Skeletal muscle satellite cell (primary cell): ENCODE results near the gene HACD2.
"Not testable (repeated sequence)": the region's sequence is repeated elsewhere in the genome, so short reads cannot be mapped to it uniquely, and the experiment has no call there.

Source experiments
- H3K27me3 ChIP-seq: 2 replicates; pipeline ENCODE4 v1.7.0; 2013; ENCODE audit warnings: low read length; ENCODE audit not compliant: control insufficient read depth, insufficient read depth
- H3K36me3 ChIP-seq: 2 replicates; pipeline ENCODE4 v1.7.0; 2013; ENCODE audit warnings: mild to moderate bottlenecking, control low read depth, low read length; ENCODE audit not compliant: insufficient read depth
- H3K4me1 ChIP-seq: 2 replicates; pipeline ENCODE4 v1.7.0; 2013; ENCODE audit warnings: low read length; ENCODE audit not compliant: control insufficient read depth, insufficient read depth
- H3K4me2 ChIP-seq: 2 replicates; pipeline ENCODE4 v1.7.0; 2013; ENCODE audit warnings: mild to moderate bottlenecking, low read length
- H3K4me3 ChIP-seq: 2 replicates; pipeline ENCODE4 v1.7.0; 2013; ENCODE audit warnings: low read length
- H3K9ac ChIP-seq: 2 replicates; pipeline ENCODE4 v1.7.0; 2013; ENCODE audit warnings: mild to moderate bottlenecking, low read depth, low read length, moderate library complexity
- H3K9me3 ChIP-seq: replicated peaks from 2 replicates; pipeline ENCODE4 v1.7.0; 2013; ENCODE audit warnings: mild to moderate bottlenecking, control low read depth, low read length

The HACD2 gene

DNA sequence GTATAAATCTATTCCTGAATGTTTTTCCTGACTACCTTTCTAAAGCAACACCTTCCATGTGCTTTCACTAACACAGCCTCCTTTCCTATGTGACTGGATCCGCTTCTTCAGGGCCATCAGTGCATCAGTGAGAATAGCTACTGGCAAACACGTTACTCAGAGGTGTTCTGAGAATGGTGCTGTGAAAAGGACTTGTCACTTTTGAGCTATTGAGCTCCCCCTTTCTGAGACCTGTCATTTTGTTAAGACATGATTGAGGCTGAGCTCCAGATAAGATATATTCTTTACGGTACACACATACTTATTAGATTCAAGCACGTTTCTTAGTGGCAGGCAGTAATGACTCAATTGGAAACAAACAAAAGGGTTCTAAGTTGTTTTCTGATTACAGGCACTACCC lies 90.9 kb downstream of the HACD2 start:
- Histone ChIP-seq H3K9me3 (no peaks in the 10 kb centered on the region), H3K27me3 (no peaks in the 10 kb centered on the region), H3K9ac (no peak overlapping the region), H3K4me3 (no peak overlapping the region), H3K36me3 (peaks cover 5% of the 10 kb centered on the region), H3K4me1 (no peaks in the 10 kb centered on the region), H3K4me2 (no peak overlapping the region)

DNA sequence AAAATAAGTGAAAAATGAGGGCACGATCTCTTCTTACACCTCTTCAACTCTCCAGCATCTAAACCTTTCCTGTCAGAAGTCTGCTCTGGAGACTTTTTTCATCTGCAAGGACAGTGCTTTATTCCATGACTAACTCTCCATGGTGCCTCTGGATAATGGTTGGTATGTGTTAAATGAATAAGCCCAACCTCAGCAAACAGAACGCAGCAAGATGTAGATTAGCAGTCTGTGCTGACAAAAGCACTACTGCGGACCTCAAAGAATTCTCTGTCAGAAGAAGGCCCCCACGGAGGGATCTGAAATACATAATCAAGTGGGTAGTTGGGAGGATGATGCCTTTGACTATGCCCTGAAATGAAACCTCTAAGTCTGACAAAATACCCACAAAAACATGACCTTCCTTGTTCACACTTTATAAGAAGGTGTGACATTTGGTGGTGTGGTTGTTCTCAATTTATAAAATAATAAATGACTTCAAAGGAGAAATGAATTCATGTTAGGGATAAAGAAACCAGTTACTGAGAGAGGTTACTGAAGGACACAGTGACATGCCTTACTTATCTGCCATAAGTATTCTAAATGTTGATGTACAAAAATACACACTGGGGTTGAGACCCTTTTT lies 92.8 kb downstream of the HACD2 start:
- no peak overlapping the region for H3K4me3 ChIP-seq

DNA sequence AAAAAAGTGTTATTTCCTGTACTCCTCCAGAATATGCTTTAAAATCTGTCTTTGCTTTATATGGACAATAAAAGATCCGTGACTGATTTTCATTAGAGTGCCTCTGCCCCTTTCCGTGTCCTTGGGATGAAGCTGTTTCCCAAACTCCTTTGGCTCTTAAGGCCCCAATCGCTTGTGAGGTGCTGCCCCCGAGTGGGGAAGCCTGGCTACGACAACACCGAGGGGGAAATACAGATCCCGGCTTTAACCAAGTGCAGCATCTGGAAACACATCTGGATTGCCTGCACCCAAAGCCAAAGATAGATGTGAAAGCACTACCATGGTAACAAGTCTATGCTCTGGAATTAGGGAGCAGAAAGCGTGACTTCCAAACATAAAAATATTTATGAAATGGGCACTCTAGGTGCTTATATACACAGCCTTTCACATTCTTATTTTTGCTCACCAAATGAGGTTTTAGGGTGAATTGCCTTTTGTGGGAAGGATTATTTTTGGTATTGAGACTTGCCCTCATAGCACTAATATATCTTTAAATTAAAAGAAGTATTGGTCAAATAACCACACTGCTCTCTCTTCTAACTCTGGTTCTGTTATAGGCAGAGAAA lies 95.4 kb downstream of the HACD2 start:
- Histone ChIP-seq H3K9me3 (no peaks in the 10 kb centered on the region), H3K4me1 (no peaks in the 10 kb centered on the region), H3K4me3 (no peak overlapping the region), H3K9ac (no peak overlapping the region), H3K4me2 (no peak overlapping the region), H3K36me3 (peaks cover 5% of the 10 kb centered on the region), H3K27me3 (no peaks in the 10 kb centered on the region)

More for the DNA sequence above, 92.8 kb downstream of the HACD2 start:
- Histone ChIP-seq H3K4me2 (no peak overlapping the region), H3K36me3 (peaks cover 5% of the 10 kb centered on the region), H3K4me1 (no peaks in the 10 kb centered on the region), H3K9me3 (no peaks in the 10 kb centered on the region), H3K27me3 (no peaks in the 10 kb centered on the region), H3K9ac (no peak overlapping the region)

DNA sequence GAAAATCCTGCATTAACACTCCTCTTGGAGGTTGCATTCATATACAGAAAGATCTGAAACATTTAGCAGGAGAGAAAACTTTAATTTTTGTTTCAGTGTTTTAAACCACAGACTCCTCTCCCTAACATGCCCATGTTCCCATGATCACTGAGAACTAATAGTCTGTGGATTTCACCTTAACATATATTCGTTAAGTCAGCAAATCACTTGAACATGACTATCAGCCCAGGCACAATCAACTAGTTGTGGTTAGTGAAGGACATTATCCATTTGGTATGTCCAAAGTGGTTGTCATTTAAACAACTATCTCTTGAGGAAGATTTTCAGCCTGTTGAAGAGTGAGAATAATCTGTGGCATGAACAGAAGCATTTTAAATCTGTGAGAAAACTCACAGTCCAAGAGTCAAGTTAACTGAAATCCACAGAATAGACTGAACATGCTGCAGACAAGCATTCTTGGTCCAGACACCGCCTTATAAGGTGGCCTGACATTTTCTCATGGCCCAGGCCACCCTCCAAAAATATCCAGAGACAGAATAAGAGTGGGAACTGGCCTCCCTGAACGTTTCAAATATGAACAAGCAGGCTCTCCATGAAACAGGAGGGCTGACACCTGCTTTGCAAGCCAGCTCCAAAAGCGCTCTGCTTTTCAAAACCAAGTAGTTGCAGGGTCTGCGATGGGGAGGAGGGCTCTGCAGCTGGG lies 96.1 kb downstream of the HACD2 start:
- Histone ChIP-seq H3K27me3 (no peaks in the 10 kb centered on the region), H3K36me3 (peaks cover under 1% of the 10 kb centered on the region), H3K4me2 (no peak overlapping the region), H3K9ac (no peak overlapping the region), H3K9me3 (no peaks in the 10 kb centered on the region), H3K4me1 (no peaks in the 10 kb centered on the region), H3K4me3 (no peak overlapping the region)

DNA sequence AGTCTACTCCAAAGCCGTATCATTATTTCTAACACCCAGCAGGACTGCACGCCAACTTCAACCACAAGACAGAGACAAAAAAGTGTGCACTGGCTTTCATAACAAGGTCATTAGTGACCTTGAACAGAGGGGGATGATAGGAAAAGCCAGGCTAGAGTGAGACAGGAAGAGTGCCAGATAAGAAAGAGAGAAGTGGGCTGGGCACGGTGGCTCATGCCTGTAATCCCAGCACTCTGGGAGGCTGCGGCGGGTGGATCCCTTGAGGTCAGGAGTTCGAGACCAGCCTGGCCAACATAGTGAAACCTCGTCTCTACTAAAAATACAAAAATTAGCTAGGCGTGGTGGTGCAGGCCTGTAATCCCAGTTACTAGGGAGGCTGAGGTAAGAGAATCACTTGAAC lies 97.8 kb downstream of the HACD2 start:
- not testable (repeated sequence) for H3K4me3 ChIP-seq, H3K4me1 ChIP-seq, H3K9ac ChIP-seq, H3K9me3 ChIP-seq, H3K27me3 ChIP-seq, H3K36me3 ChIP-seq, H3K4me2 ChIP-seq

DNA sequence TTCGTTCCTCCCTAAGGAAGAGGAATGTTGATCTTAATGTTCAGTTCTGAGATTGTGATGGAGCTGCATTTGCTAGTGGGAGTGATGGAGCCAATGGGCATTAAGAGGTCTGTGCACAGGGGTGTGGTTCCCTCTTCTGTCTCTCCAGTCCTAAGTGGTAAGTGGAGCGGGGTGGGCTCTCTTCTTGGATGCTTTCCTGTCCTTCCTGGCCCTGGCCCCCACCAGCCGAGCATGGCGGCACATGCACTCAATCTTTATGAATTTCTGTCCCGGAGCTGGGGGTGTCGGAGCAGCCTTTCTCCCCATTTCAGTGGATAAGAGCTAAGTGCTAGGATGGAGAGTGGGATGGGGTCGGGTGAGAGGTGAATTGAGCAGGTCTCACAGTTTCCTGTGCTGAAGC lies 98.4 kb downstream of the HACD2 start:
- no peaks in the 10 kb centered on the region for H3K9me3 ChIP-seq
- H3K4me2 ChIP-seq: no peak overlapping the region
- no peaks in the 10 kb centered on the region for H3K4me1 ChIP-seq
- no peaks in the 10 kb centered on the region for H3K36me3 ChIP-seq
- no peak overlapping the region for H3K4me3 ChIP-seq
- no peak overlapping the region for H3K9ac ChIP-seq
- peaks cover 13% of the 10 kb centered on the region for H3K27me3 ChIP-seq

DNA sequence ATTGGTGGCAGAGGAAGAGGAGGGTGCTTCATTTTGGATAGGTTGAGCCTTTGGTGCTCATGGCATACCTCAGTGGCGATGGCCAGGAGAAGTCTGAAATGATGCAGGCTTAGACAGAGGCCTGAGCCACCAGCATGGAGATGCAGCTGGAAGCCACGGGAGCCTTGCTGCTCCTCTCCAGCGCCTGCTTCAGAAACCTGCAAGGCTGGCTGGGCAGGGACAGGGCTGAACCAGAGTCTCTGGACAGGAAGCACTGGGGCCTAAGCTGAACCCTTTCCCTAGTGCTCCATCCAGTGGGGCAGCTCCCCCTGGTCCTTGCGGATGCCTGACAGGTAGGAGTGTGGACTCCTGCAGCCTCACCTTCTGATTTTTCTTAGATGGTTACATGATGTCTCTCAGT lies 99.3 kb downstream of the HACD2 start:
- no peaks in the 10 kb centered on the region for H3K4me1 ChIP-seq
- H3K9ac ChIP-seq: no peak overlapping the region
- peaks cover 22% of the 10 kb centered on the region for H3K27me3 ChIP-seq
- no peak overlapping the region for H3K4me2 ChIP-seq
- no peak overlapping the region for H3K4me3 ChIP-seq
- no peaks in the 10 kb centered on the region for H3K36me3 ChIP-seq
- no peaks in the 10 kb centered on the region for H3K9me3 ChIP-seq

DNA sequence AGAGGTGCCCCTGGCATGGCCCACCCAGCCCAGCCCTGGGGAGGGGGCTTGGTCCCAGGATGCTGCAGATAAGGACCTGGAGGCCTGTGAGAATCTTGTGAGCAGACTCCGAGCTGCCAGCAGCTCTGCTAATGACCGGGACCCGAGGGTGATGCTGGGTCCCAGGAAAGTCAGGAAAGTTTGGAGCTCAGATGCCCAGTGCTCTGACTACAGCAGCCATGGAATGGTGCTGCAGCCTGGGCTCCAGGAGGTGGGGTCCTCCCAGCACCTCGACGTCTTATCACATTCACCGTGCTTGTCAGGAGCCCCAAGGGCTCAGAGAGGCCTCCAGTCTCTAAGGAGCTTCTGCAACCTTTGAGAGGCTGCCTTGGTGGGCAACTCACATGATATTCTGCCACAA lies 101.7 kb downstream of the HACD2 start:
- Histone ChIP-seq H3K9ac (no peak overlapping the region), H3K27me3 (peaks cover 42% of the 10 kb centered on the region), H3K4me2 (no peak overlapping the region), H3K4me3 (no peak overlapping the region), H3K9me3 (no peaks in the 10 kb centered on the region), H3K4me1 (no peaks in the 10 kb centered on the region), H3K36me3 (no peaks in the 10 kb centered on the region)

DNA sequence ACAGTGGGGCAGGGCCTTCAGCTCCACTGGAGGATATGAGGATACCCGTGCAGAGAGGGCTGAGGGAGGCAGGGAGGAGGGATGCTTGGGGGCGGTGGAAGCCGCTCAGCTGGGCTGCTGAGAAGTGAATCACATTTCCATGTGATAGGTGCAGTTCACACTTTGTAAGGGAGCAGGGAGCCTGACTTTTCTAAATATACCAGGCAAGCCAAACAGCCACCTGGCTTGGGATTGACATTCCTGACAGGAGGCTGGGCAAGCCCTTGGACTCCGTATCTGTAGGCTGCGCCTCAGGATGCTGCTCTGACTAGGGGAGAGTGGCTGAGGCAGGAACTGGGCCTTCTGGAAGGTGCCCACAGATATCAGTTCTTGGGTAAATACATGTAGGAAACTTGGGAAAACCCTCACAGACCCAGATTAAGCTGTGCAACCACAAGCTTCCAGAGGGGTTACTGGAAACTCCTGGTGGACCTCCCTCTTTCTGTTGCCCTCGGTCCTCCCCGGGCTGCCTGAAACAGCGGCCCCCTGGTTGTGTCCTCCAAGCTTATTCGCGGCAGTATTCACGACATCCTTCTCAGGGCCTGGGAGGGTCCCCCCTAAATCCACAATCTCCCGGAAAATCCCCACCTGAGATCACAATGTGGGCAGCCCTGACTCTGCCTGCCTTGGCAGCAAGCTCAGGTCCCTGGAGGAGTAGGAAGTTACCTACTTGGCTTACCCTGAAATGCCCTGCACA lies 103.0 kb downstream of the HACD2 start:
- Histone ChIP-seq H3K9ac (no peak overlapping the region), H3K27me3 (peaks cover 54% of the 10 kb centered on the region), H3K4me1 (no peaks in the 10 kb centered on the region), H3K9me3 (no peaks in the 10 kb centered on the region), H3K4me3 (no peak overlapping the region), H3K36me3 (no peaks in the 10 kb centered on the region), H3K4me2 (no peak overlapping the region)

DNA sequence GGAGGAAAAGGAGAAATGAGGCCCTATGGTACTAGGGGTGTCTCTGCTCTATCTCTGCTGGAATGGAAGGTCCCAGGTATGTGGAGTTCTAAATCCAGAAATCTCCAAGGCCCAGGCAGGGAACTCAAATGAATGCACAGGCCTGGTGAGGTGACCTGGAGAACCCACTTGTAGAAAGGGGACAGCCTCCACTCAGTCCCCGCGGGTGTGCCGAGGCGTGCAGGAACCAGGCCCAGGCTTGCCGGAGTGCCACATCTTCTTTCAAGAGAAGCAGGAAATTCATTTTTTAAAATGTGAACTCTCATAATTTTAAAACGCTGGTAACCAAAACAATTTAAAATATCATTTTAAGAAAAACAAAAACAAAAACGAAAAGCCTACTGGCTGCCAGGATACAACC lies 103.8 kb downstream of the HACD2 start:
- no peak overlapping the region for H3K9ac ChIP-seq
- H3K4me1 ChIP-seq: no peaks in the 10 kb centered on the region
- H3K36me3 ChIP-seq: no peaks in the 10 kb centered on the region
- no peak overlapping the region for H3K4me2 ChIP-seq
- peaks cover 60% of the 10 kb centered on the region for H3K27me3 ChIP-seq
- H3K4me3 ChIP-seq: no peak overlapping the region
- H3K9me3 ChIP-seq: no peaks in the 10 kb centered on the region

DNA sequence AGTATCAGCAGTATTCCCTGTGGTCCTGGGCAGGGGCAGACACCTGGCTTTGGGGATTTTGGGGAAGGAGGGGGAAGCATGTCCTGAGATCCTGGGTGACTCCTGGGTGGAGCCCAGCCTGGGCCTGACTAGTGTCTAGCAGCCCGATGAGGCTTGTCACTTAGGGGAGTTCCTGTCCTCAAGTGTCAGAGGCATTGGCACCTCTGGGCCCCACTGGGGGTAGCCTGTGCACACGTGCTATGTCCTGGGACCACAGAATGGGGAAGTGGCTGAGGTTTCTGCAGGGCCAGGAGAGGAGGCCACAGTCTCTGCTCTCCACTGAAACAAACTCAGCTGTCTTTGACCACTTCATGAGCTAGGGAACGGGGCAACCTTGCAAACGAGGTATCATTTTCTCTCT lies 104.4 kb downstream of the HACD2 start:
- Histone ChIP-seq H3K9ac (no peak overlapping the region), H3K27me3 (peaks cover 65% of the 10 kb centered on the region)

More for the DNA sequence above, 104.4 kb downstream of the HACD2 start:
- H3K9me3 ChIP-seq: no peaks in the 10 kb centered on the region
- no peaks in the 10 kb centered on the region for H3K4me1 ChIP-seq
- no peak overlapping the region for H3K4me3 ChIP-seq
- H3K36me3 ChIP-seq: no peaks in the 10 kb centered on the region
- H3K4me2 ChIP-seq: no peak overlapping the region
